Panc1 (cell line): ENCODE results near the gene SOHLH2. TPM values are rescaled to one million over a fixed set of nuclear protein-coding genes. Genes with fewer than 3 reads are reported as not detected.

ENCODE experiments used
- ATAC-seq: fragments of 200-7000 bp; cut with Tn5 transposase; 2 replicates; pipeline ENCODE4 v1.9.1; 2020; ENCODE audit warnings: mild to moderate bottlenecking, moderate library complexity
- BruUV-seq: library from RNA; stranded (reverse); fragments of 400-500 nt; replicated peaks from 2 replicates; lab custom pipeline; 2021; lab: Mats Ljungman, UMichigan
- CTCF ChIA-PET: fragments of 300-600 bp; sonication (Branson Sonifier 250); formaldehyde crosslinking; loops from one replicate; lab custom pipeline; 2022; ENCODE audit warnings: antibody characterized with exemption; lab: Charles Lee
- POLR2A ChIA-PET: fragments of 300-600 bp; sonication (Branson Sonifier 250); formaldehyde crosslinking; loops from one replicate; lab custom pipeline; 2022; ENCODE audit warnings: antibody characterized with exemption; lab: Charles Lee
- DNase-seq: peaks from one replicate; pipeline ENCODE4 v3.0.0-alpha.2; 2010; ENCODE audit warnings: low read depth, low spot score
- H3K27ac ChIP-seq: 2 replicates; pipeline ENCODE4 v1.5.1; 2011; ENCODE audit warnings: mild to moderate bottlenecking, low read length, inconsistent platforms
- H3K27me3 ChIP-seq: fragments of 200-500 bp; sonication (Bioruptor generic); 2 replicates; pipeline ENCODE4 v1.6.0; 2014; ENCODE audit warnings: low read length, inconsistent platforms; ENCODE audit not compliant: control insufficient read depth, insufficient read depth
- H3K36me3 ChIP-seq: fragments of 200-500 bp; sonication (Bioruptor generic); 2 replicates; pipeline ENCODE4 v1.5.1; 2014; ENCODE audit warnings: inconsistent platforms, mild to moderate bottlenecking, low read length, moderate library complexity; ENCODE audit not compliant: control insufficient read depth, insufficient read depth
- H3K4me1 ChIP-seq: 2 replicates; pipeline ENCODE4 v1.5.1; 2011; ENCODE audit warnings: inconsistent platforms, mild to moderate bottlenecking, low read length, moderate library complexity; ENCODE audit not compliant: control insufficient read depth, insufficient read depth
- H3K4me3 ChIP-seq, 2 experiments: 2 replicates each; pipeline ENCODE4 v1.5.1; 2011 to 2012; ENCODE audit warnings: low read depth in 2 of 2, low read length in 2 of 2, mild to moderate bottlenecking in 2 of 2, inconsistent platforms in 1 of 2, moderate library complexity in 1 of 2
- H3K9me3 ChIP-seq: fragments of 200-500 bp; sonication (Bioruptor generic); 2 replicates; pipeline ENCODE4 v1.5.1; 2014; ENCODE audit warnings: low read depth, mild to moderate bottlenecking, inconsistent platforms, low read length, moderate library complexity; ENCODE audit not compliant: control insufficient read depth, insufficient read depth
- CTCF ChIP-seq: fragments of 450-650 bp; IDR thresholded peaks from 2 replicates; pipeline ENCODE4 v1.5.1; 2017; ENCODE audit warnings: mild to moderate bottlenecking
- POLR2AphosphoS5 ChIP-seq: IDR thresholded peaks from 2 replicates; pipeline ENCODE4 v1.6.1; 2012; ENCODE audit warnings: mild to moderate bottlenecking, low read depth, low read length, moderate library complexity
- REST ChIP-seq, 2 experiments: IDR thresholded peaks; 2 replicates each; pipeline ENCODE4 v1.6.1; 2011 to 2012; ENCODE audit warnings: low read depth in 2 of 2, control low read depth in 1 of 2, low read length in 1 of 2, mild to moderate bottlenecking in 1 of 2, moderate library complexity in 1 of 2; ENCODE audit not compliant: insufficient read depth in 1 of 2
- SIN3A ChIP-seq: IDR thresholded peaks from 2 replicates; pipeline ENCODE4 v1.6.1; 2012; ENCODE audit warnings: low read depth, mild to moderate bottlenecking, low read length, moderate library complexity, borderline replicate concordance; ENCODE audit not compliant: insufficient read depth
- TCF7L2 ChIP-seq: IDR thresholded peaks from 2 replicates; pipeline ENCODE4 v1.6.1; 2011; ENCODE audit warnings: mild to moderate bottlenecking, low read depth, low read length, inconsistent platforms
- in situ Hi-C: cut with HindIII; loops from 2 replicates; pipeline ENCODE4 v1.10.0; 2016; ENCODE audit warnings: low sequenced_read_pairs, low pct_unique_long_range_greater_than_20kb
- intact Hi-C: fragments of 100-400 bp; cut with micrococcal nuclease; formaldehyde crosslinking; loops from one replicate; pipeline ENCODE4 v1.10.0; 2022; ENCODE audit not compliant: unreplicated experiment
- total RNA-seq: library from RNA; stranded (reverse); gene quantifications from one replicate; pipeline ENCODE4 v1.2.1, GENCODE V29; 2021; ENCODE audit not compliant: unreplicated experiment

Gene SOHLH2
- total RNA-seq, 1 experiment from 2014 or later, result 0.08 TPM

GRCh38 chr13:36135876-36136275 lies 78.5 kb downstream of the SOHLH2 start:
- no peaks in the 10 kb centered on the region for H3K4me1 ChIP-seq
- ChIA-PET CTCF (no interaction called here), POLR2A (no interaction called here)

GRCh38 chr13:36134632-36135031 lies 79.7 kb downstream of the SOHLH2 start:
- intact Hi-C loops (no loop called here), in situ Hi-C loops (no loop called here)
- Histone ChIP-seq H3K4me1 (no peaks in the 10 kb centered on the region), H3K4me3 (no peak overlapping the region), H3K27me3 (no peaks in the 10 kb centered on the region), H3K27ac (no peak overlapping the region), H3K36me3 (no peaks in the 10 kb centered on the region), H3K9me3 (no peaks in the 10 kb centered on the region)
- DNase-seq (no peak), ATAC-seq (no peak)
- BruUV-seq, result no TSS peak
- TF ChIP-seq CTCF (no peak), POLR2AphosphoS5 (no peak), SIN3A (no peak), TCF7L2 (no peak), REST (IDR thresholded peaks at IDR 0.05; ENCODE audit: insufficient read depth in 1 of 2, low read depth in 2 of 2, low read length in 1 of 2) (no peak)
- ChIA-PET CTCF (no interaction called here), POLR2A (no interaction called here)

More at GRCh38 chr13:36135876-36136275, 78.5 kb downstream of the SOHLH2 start:
- H3K27ac ChIP-seq, result no peak overlapping the region
- no peaks in the 10 kb centered on the region for H3K36me3 ChIP-seq
- no peaks in the 10 kb centered on the region for H3K27me3 ChIP-seq
- TF ChIP-seq TCF7L2 (no peak), POLR2AphosphoS5 (no peak), SIN3A (no peak), CTCF (no peak), REST (IDR thresholded peaks at IDR 0.05; ENCODE audit: insufficient read depth in 1 of 2, low read depth in 2 of 2, low read length in 1 of 2) (no peak)
- ATAC-seq, result no peak
- no peak for DNase-seq
- no peaks in the 10 kb centered on the region for H3K9me3 ChIP-seq
- no peak overlapping the region for H3K4me3 ChIP-seq
- intact Hi-C loops (no loop called here), in situ Hi-C loops (no loop called here)
- no TSS peak for BruUV-seq
